ENCODE data around the gene OXER1.

- peak; percentile 89 for TF ChIP-seq POLR2AphosphoS5 (IDR thresholded peaks at IDR 0.05; ENCODE audit: low read depth, low read length)
- 0 out of 2 replicates have a peak, but pooled peaks have one; percentile 38 for TF ChIP-seq SIN3A (IDR thresholded peaks at IDR 0.05; ENCODE audit: borderline replicate concordance, insufficient read depth, low read depth, low read length)
- TF ChIP-seq, protein P1, sequence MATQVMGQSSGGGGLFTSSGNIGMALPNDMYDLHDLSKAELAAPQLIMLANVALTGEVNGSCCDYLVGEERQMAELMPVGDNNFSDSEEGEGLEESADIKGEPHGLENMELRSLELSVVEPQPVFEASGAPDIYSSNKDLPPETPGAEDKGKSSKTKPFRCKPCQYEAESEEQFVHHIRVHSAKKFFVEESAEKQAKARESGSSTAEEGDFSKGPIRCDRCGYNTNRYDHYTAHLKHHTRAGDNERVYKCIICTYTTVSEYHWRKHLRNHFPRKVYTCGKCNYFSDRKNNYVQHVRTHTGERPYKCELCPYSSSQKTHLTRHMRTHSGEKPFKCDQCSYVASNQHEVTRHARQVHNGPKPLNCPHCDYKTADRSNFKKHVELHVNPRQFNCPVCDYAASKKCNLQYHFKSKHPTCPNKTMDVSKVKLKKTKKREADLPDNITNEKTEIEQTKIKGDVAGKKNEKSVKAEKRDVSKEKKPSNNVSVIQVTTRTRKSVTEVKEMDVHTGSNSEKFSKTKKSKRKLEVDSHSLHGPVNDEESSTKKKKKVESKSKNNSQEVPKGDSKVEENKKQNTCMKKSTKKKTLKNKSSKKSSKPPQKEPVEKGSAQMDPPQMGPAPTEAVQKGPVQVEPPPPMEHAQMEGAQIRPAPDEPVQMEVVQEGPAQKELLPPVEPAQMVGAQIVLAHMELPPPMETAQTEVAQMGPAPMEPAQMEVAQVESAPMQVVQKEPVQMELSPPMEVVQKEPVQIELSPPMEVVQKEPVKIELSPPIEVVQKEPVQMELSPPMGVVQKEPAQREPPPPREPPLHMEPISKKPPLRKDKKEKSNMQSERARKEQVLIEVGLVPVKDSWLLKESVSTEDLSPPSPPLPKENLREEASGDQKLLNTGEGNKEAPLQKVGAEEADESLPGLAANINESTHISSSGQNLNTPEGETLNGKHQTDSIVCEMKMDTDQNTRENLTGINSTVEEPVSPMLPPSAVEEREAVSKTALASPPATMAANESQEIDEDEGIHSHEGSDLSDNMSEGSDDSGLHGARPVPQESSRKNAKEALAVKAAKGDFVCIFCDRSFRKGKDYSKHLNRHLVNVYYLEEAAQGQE (IDR thresholded peaks at IDR 0.05; ENCODE audit: insufficient read depth in 1 of 2, low read depth in 2 of 2, low read length in 1 of 2): no peak
Measured at GRCh38 chr2:42810121-42810970, 46.4 kb upstream of the OXER1 start.

All from Panc1 (cell line).